HG03045 (cell line): ENCODE data around the gene HECTD1.

ENCODE experiments used
- ATAC-seq: cut with Tn5 transposase; IDR thresholded peaks from one replicate; pipeline ENCODE4 v1.9.1; 2021; ENCODE audit warnings: mild to moderate bottlenecking, moderate library complexity; ENCODE audit not compliant: unreplicated experiment

HECTD1 gene

GRCh38 chr14:31161274-31161673 lies 46.3 kb downstream of the HECTD1 start:
- no peak for ATAC-seq

GRCh38 chr14:31159682-31160296 lies 47.8 kb downstream of the HECTD1 start:
- no peak for ATAC-seq

- no peak for ATAC-seq
These were observed 52.6 kb downstream of the HECTD1 start for GRCh38 chr14:31154956-31155355.

GRCh38 chr14:31142455-31143087 lies 65.0 kb downstream of the HECTD1 start:
- ATAC-seq: no peak

- ATAC-seq: no peak
These were observed 68.2 kb downstream of the HECTD1 start for GRCh38 chr14:31139301-31139847.

GRCh38 chr14:31138301-31138700 lies 69.3 kb downstream of the HECTD1 start:
- ATAC-seq: no peak

GRCh38 chr14:31137214-31137889 lies 70.2 kb downstream of the HECTD1 start:
- ATAC-seq: no peak

- ATAC-seq: no peak
These were observed 74.5 kb downstream of the HECTD1 start for GRCh38 chr14:31133133-31133532.

GRCh38 chr14:31128601-31129526 lies 78.7 kb downstream of the HECTD1 start:
- no peak for ATAC-seq

- ATAC-seq: no peak
These were observed 79.9 kb downstream of the HECTD1 start for GRCh38 chr14:31127690-31128089.

- no peak for ATAC-seq
These were observed 80.9 kb downstream of the HECTD1 start for GRCh38 chr14:31126680-31127079.

GRCh38 chr14:31125231-31125630 lies 82.4 kb downstream of the HECTD1 start:
- no peak for ATAC-seq

- ATAC-seq: no peak
These were observed 83.4 kb downstream of the HECTD1 start for GRCh38 chr14:31124197-31124596.

GRCh38 chr14:31122921-31123320 lies 84.7 kb downstream of the HECTD1 start:
- no peak for ATAC-seq

- ATAC-seq: no peak
These were observed 85.4 kb downstream of the HECTD1 start for GRCh38 chr14:31122098-31122611.

- no peak for ATAC-seq
These were observed 88.7 kb downstream of the HECTD1 start for GRCh38 chr14:31118892-31119291.

- ATAC-seq: no peak
These were observed 93.8 kb downstream of the HECTD1 start for GRCh38 chr14:31113794-31114193.

GRCh38 chr14:31110872-31111271 lies 96.7 kb downstream of the HECTD1 start:
- ATAC-seq: no peak

- no peak for ATAC-seq
These were observed 98.3 kb downstream of the HECTD1 start for GRCh38 chr14:31109257-31109656.

GRCh38 chr14:31106768-31107167 lies 100.8 kb downstream of the HECTD1 start:
- ATAC-seq: no peak

GRCh38 chr14:31097081-31097480 lies 110.5 kb downstream of the HECTD1 start:
- no peak for ATAC-seq
